Inferior parietal cortex (tissue), 1 donor: ENCODE results near the gene PNPLA6.
A peak's percentile ranks its signal among the peaks of the same experiment; 100 is the strongest.

Experiments used
- DNase-seq: peaks from one replicate; pipeline ENCODE4 v3.0.0-alpha.2; 2016; ENCODE audit errors: extremely low spot score

PNPLA6 gene

GRCh38 chr19:7600721-7601120, 65.2 kb downstream of the PNPLA6 start:
- DNase-seq: no peak

- no peak for DNase-seq
Measured at GRCh38 chr19:7602240-7602934, 66.9 kb downstream of the PNPLA6 start.

- no peak for DNase-seq
Measured at GRCh38 chr19:7602935-7603497, 67.5 kb downstream of the PNPLA6 start.

DNA sequence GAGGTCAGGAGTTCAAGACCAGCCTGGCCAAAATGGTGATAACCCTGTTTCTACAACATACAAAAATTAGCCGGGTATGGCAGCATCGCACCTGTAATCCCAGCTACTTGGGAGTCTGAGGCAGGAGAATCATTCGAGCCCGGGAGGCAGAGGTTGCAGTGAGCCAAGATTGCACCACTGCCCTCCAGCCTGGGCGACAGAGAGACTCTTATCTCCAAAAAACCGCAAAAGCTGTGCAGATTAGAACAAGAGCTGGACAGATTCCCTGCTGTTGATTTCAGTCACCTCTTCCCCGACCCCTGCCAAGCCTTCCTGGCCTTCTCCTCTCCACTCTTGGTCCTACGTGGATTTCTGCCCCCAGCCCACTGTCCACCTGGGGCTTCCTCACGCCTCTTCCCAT, 68.4 kb downstream of the PNPLA6 start:
- no peak for DNase-seq

- peak; percentile 36 for DNase-seq
Measured at GRCh38 chr19:7605490-7606222, 70.1 kb downstream of the PNPLA6 start.

- DNase-seq: no peak
Measured at GRCh38 chr19:7606289-7606688, 70.8 kb downstream of the PNPLA6 start.

- no peak for DNase-seq
Measured at GRCh38 chr19:7607212-7607873, 71.8 kb downstream of the PNPLA6 start.

DNA sequence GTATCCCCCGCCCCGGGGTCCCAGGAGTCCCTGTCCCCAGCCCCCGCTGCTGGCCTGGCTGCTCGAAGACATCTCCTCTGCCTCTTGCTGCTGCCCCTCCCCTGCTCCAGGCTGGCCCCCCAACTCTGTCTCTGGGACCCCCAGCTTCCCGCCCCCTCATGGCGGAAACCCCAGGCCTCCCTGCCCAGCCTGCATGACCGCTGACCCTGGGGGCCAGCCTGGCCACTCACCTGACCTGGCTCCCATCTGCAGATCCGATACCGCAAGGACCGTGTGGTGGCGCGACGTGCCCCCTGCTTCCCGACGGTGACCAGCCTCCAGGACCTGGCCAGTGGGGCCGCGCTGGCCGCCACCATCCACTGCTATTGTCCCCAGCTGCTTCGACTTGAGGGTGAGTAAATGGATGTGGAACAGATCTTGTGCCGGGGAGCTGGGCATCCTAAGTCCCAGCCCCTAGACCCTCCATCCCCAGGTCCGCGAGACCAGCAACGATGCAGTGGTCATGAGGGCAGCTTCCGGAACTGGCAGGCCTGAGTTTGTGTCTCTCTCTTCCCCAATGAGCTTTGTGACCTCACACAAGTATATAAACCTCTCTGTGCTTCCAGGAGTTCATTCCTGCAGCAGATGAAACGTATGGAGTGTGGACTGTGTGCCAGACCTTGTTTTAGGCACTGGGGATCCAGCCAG, 72.5 kb downstream of the PNPLA6 start:
- no peak for DNase-seq

DNA sequence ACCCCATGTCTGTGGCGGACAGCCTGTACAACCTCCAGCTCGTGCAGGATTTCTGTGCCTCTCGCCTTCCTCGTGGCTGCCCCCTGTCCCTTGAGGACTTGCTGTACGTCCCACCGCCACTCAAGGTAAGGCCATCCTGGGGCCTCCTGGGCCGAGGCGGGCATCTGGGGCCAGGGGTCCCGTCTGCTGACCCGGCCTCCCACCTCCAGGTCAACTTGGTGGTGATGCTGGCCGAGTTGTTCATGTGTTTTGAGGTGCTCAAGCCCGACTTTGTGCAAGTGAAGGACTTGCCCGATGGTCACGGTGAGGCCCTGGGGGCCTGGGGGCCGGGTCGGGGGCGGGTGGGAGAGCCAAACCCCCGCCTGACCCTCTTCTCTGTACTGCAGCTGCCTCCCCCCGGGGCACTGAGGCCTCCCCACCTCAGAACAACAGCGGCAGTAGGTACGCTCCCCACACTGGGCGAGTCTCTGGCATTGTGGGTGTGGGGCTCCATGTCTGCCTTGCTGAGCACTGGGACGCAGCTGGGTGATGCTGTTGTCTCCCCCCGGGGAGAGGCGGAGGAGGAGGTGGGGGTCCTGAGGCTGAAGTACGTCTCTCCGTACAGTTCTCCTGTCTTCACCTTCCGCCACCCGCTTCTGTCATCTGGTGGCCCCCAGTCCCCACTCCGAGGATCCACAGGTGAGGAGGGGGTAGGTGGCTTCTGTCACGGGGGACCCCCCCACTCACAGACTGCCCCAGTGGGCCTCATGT, 75.1 kb downstream of the PNPLA6 start:
- no peak for DNase-seq
